AG04450 (cell line): ENCODE data around the gene ATP13A3. TPM values are rescaled to one million over a fixed set of nuclear protein-coding genes. Genes with fewer than 3 reads are reported as not detected.

Experiments used
- CTCF ChIA-PET: fragments of 300-600, 350-600 bp; formaldehyde crosslinking; extraction: SDS; loops from one replicate; lab custom pipeline; 2022; ENCODE audit warnings: antibody characterized with exemption, inconsistent platforms; lab: Charles Lee
- POLR2A ChIA-PET: fragments of 350-600 bp; formaldehyde crosslinking; extraction: SDS; loops from one replicate; lab custom pipeline; 2021; ENCODE audit warnings: antibody characterized with exemption, inconsistent platforms; lab: Yijun Ruan, JAX
- DNase-seq: peaks from one replicate; pipeline ENCODE4 v3.0.0-alpha.2; 2011; ENCODE audit warnings: low read depth, low spot score
- H3K27ac ChIP-seq: one replicate; pipeline ENCODE4 v1.5.1; 2012; ENCODE audit warnings: low read depth, low read length, control low read depth
- H3K27me3 ChIP-seq: one replicate; pipeline ENCODE4 v1.6.0; 2012; ENCODE audit warnings: low read length; ENCODE audit not compliant: control insufficient read depth, insufficient read depth
- H3K4me3 ChIP-seq: 2 replicates; pipeline ENCODE4 v1.5.1; 2011; ENCODE audit warnings: mild to moderate bottlenecking, low read depth, low read length, control low read depth
- H3K9me3 ChIP-seq: 2 replicates; pipeline ENCODE4 v1.5.1; 2012; ENCODE audit warnings: low read length; ENCODE audit not compliant: control insufficient read depth, insufficient read depth
- polyA plus RNA-seq: library from polyadenylated mRNA; depleted of rRNA; stranded (reverse); fragments of >200 nt; gene quantifications from 2 replicates; pipeline ENCODE4 v1.2.3, GENCODE V29; 2011
- TF ChIP-seq, protein P1 (sequence below): IDR thresholded peaks from 2 replicates; pipeline ENCODE4 v1.5.1; 2011; ENCODE audit warnings: low read depth, low read length, control low read depth, inconsistent platforms

ATP13A3 gene
- polyA plus RNA-seq, 1 experiment, result 132 TPM

DNA sequence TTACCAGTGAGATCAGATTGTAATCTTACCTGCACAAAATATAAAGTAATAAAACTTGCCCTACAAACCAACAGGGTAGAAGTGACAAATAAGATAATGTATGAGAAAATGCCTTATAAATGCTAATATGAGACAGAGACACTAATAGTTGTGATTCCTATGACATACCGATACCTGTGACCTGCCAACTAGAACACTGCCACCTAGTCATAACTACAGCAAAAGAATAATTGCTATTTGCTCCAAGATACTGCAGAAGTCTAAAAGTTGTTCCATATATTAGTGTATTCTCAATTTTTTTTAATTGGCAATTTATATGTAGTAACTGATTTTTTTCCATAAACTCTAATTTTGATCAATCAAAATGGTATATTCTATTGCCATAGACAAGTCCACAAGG lies 62.4 kb downstream of the ATP13A3 start:
- POLR2A ChIA-PET, result no interaction called here
- CTCF ChIA-PET, result interaction anchor here (0.6 kb wide), 1 partner anchor 34 kb away, joined by 3 read pairs; no protein-coding TSS in a partner anchor

DNA sequence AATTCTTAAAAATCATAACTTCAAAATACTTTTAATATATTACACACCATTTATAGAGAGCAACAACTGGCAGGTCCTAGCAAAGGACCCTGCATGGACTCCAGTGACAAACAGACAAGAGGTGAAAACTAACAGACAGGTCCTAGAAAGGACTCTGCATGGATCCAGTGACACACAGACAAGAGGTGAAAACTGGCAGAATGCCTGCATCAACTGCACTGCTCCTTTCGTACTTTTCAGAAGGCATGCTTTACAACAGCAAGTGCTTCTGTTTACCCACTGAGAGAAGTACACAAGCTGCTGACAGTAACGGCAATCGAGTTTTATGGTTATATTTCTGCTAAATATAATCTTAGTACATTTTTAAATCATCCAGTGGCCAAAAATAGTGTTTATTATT lies 63.5 kb downstream of the ATP13A3 start:
- DNase-seq, result no peak
- no peaks in the 10 kb centered on the region for H3K9me3 ChIP-seq
- no peak overlapping the region for H3K27ac ChIP-seq
- POLR2A ChIA-PET, result no interaction called here
- no peaks in the 10 kb centered on the region for H3K27me3 ChIP-seq
- TF ChIP-seq, protein P1, sequence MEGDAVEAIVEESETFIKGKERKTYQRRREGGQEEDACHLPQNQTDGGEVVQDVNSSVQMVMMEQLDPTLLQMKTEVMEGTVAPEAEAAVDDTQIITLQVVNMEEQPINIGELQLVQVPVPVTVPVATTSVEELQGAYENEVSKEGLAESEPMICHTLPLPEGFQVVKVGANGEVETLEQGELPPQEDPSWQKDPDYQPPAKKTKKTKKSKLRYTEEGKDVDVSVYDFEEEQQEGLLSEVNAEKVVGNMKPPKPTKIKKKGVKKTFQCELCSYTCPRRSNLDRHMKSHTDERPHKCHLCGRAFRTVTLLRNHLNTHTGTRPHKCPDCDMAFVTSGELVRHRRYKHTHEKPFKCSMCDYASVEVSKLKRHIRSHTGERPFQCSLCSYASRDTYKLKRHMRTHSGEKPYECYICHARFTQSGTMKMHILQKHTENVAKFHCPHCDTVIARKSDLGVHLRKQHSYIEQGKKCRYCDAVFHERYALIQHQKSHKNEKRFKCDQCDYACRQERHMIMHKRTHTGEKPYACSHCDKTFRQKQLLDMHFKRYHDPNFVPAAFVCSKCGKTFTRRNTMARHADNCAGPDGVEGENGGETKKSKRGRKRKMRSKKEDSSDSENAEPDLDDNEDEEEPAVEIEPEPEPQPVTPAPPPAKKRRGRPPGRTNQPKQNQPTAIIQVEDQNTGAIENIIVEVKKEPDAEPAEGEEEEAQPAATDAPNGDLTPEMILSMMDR, result no peak
- no peak overlapping the region for H3K4me3 ChIP-seq
- CTCF ChIA-PET, result interaction anchor here (1.8 kb wide), 1 partner anchor 79 kb away, joined by 5 read pairs; no protein-coding TSS in a partner anchor

More for the DNA sequence above, 62.4 kb downstream of the ATP13A3 start:
- no peak overlapping the region for H3K4me3 ChIP-seq
- H3K27ac ChIP-seq, result no peak overlapping the region
- H3K9me3 ChIP-seq, result no peaks in the 10 kb centered on the region
- no peak for DNase-seq
- TF ChIP-seq, protein P1, result no peak
- no peaks in the 10 kb centered on the region for H3K27me3 ChIP-seq

DNA sequence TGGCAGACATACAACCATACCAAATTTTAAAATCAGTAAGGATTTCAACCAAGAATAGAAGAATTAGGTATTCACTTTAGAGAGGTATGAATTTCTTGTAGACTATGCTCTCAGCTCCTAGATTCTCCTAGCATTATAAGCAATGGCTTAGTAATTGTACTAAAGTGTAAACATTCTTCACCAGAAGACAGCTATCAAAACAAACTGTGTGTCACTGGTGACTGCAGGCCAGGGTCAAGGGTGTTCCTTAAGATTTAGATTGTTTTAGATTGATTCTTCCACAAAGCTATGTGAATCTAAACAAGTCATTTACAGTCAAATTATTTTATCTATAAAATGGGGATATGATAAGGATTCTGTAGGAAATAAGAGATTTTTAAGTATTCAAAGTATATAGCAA lies 64.6 kb downstream of the ATP13A3 start:
- ChIA-PET POLR2A (interaction anchor here (0.6 to 1.2 kb wide), 2 partner anchors 16 to 173 kb away, joined by 3 to 5 read pairs; no protein-coding TSS in a partner anchor), CTCF (interaction anchor here (0.7 to 1.1 kb wide), 2 partner anchors 17 to 79 kb away, joined by 3 to 4 read pairs; no protein-coding TSS in a partner anchor)
- H3K27ac ChIP-seq, result no peak overlapping the region
- H3K9me3 ChIP-seq, result no peaks in the 10 kb centered on the region
- H3K4me3 ChIP-seq, result no peak overlapping the region
- TF ChIP-seq, protein P1, result no peak
- peak; percentile 30 for DNase-seq
- H3K27me3 ChIP-seq, result no peaks in the 10 kb centered on the region

DNA sequence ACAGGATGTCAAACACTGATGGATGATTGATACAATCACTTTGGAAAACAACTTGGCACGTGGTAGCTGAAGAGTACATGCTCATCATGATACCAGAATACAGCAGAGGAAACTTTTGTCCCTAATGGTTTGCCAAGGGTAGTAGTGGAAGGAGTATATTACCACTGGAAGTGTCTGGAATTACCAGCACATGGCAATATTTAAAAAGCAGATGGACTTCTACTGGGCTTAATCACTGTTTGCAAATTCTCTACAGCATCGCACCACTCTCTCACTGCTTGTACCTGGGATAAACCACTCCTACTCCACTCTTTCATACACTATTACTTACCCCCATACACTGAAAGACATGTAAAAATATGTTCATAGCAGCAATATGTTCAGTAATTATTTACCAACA lies 68.1 kb downstream of the ATP13A3 start:
- TF ChIP-seq, protein P1, result no peak
- no peak for DNase-seq
- ChIA-PET POLR2A (no interaction called here), CTCF (interaction anchor here (1.1 kb wide), 2 partner anchors 13 to 75 kb away, joined by 4 to 9 read pairs; no protein-coding TSS in a partner anchor)
- H3K27ac ChIP-seq, result no peak overlapping the region
- H3K9me3 ChIP-seq, result no peaks in the 10 kb centered on the region
- H3K27me3 ChIP-seq, result no peaks in the 10 kb centered on the region
- no peak overlapping the region for H3K4me3 ChIP-seq

DNA sequence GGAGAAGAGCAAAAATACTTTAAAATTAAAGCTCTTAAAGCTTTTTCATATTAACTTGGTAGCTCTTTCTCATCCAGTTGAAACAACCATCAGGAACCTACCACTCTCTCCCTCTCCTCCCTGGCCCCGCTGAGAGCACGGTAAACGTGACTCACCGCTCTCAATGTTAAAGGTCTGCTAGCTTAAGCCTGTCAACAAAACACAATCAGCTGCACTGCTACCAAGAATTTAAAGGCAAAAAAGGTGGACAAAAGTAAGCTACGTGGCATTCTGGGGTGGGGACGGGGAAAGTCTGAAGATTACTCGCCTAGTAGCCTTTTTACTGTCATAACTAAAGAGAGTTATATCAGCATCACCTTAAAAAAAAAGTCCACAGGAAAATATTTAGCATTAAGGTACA lies 79.4 kb downstream of the ATP13A3 start:
- H3K4me3 ChIP-seq, result no peak overlapping the region
- no peaks in the 10 kb centered on the region for H3K9me3 ChIP-seq
- ChIA-PET POLR2A (interaction anchor here (0.6 kb wide), 1 partner anchor 94 kb away, joined by 3 read pairs; no protein-coding TSS in a partner anchor), CTCF (interaction anchor here (1.1 to 7.8 kb wide), 7 partner anchors 9 to 626 kb away, joined by 4 to 98 read pairs (median 10); partner anchors contain the start of gene GP5)
- H3K27ac ChIP-seq, result no peak overlapping the region
- TF ChIP-seq, protein P1, result no peak
- peak; percentile 33 for DNase-seq
- no peaks in the 10 kb centered on the region for H3K27me3 ChIP-seq
